Measurements from ENCODE around the gene ABR. TPM values are rescaled to one million over a fixed set of nuclear protein-coding genes. Genes with fewer than 3 reads are reported as not detected.
"Not testable (repeated sequence)": the region's sequence is repeated elsewhere in the genome, so short reads cannot be mapped to it uniquely, and the experiment has no call there.

ABR gene
- total RNA-seq, 1 donor from 2014 or later, result 92.7 TPM

GRCh38 chr17:1203111-1203966 is 23.6 kb upstream of the ABR start:
- TF ChIP-seq EZH2phosphoT487 (IDR thresholded peaks at IDR 0.05), result no peak
- peak; percentile 4 for TF ChIP-seq CTCF (IDR thresholded peaks at IDR 0.05)
- H3K9me3 Mint-ChIP-seq, result no peaks in the 10 kb centered on the region
- peak overlapping the region; percentile 94 for H2AFZ ChIP-seq (replicated peaks)
- H3K36me3 Mint-ChIP-seq, result no peaks in the 10 kb centered on the region
- H3K36me3 ChIP-seq, result no peaks in the 10 kb centered on the region
- peaks cover 14% of the 10 kb centered on the region for H3F3A ChIP-seq (ENCODE audit: low read depth)
- H3K9me3 ChIP-seq (ENCODE audit: low read depth), result no peaks in the 10 kb centered on the region
- DNase-seq (ENCODE audit: low spot score), result peak; percentile 94
- H3K27ac Mint-ChIP-seq, result no peak overlapping the region
- H4K20me1 ChIP-seq (ENCODE audit: low read depth), result no peaks in the 10 kb centered on the region
- H3K27me3 ChIP-seq, result peaks cover 12% of the 10 kb centered on the region
- H3K4me1 Mint-ChIP-seq, result peaks cover 9% of the 10 kb centered on the region
- no peak overlapping the region for H3K9ac ChIP-seq
- H3K4me3 ChIP-seq, result peak overlapping the region; percentile 76
- no peaks in the 10 kb centered on the region for H3K79me2 ChIP-seq (ENCODE audit: low read depth)
- no peak overlapping the region for H3K27ac ChIP-seq
- peak overlapping the region; percentile 88 for H3K4me2 ChIP-seq
- H3K4me3 Mint-ChIP-seq, result peak overlapping the region; percentile 77
- peaks cover 8% of the 10 kb centered on the region for H3K27me3 Mint-ChIP-seq (ENCODE audit: insufficient read depth, low read depth)
- peaks cover 5% of the 10 kb centered on the region for H3K4me1 ChIP-seq

- Histone ChIP-seq H3K27ac (no peak overlapping the region), H3F3A (ENCODE audit: low read depth) (peaks cover 14% of the 10 kb centered on the region), H3K9me3 (ENCODE audit: low read depth) (no peaks in the 10 kb centered on the region), H3K4me1 (peaks cover 11% of the 10 kb centered on the region), H3K27me3 (peaks cover 12% of the 10 kb centered on the region), H3K9ac (no peak overlapping the region), H2AFZ (replicated peaks) (no peak overlapping the region), H3K4me2 (no peak overlapping the region), H4K20me1 (ENCODE audit: low read depth) (no peaks in the 10 kb centered on the region), H3K36me3 (no peaks in the 10 kb centered on the region), H3K79me2 (ENCODE audit: low read depth) (no peaks in the 10 kb centered on the region), H3K4me3 (no peak overlapping the region)
- H3K9me3 Mint-ChIP-seq, result no peaks in the 10 kb centered on the region
- no peaks in the 10 kb centered on the region for H3K36me3 Mint-ChIP-seq
- no peak for TF ChIP-seq EZH2phosphoT487 (IDR thresholded peaks at IDR 0.05)
- no peak for TF ChIP-seq CTCF (IDR thresholded peaks at IDR 0.05)
- no peak for TF ChIP-seq EZH2 (IDR thresholded peaks at IDR 0.05)
- H3K27ac Mint-ChIP-seq, result peak overlapping the region; percentile 15
- H3K27me3 Mint-ChIP-seq (ENCODE audit: insufficient read depth, low read depth), result peaks cover 8% of the 10 kb centered on the region
- no peak for DNase-seq (ENCODE audit: low spot score)
- peak overlapping the region; percentile 64 for H3K4me3 Mint-ChIP-seq
- peaks cover 19% of the 10 kb centered on the region for H3K4me1 Mint-ChIP-seq
Measured at GRCh38 chr17:1202291-1202690, 22.5 kb upstream of the ABR start.

GRCh38 chr17:1201132-1201702 is 21.4 kb upstream of the ABR start:
- Mint-ChIP-seq H3K36me3 (no peaks in the 10 kb centered on the region), H3K9me3 (no peaks in the 10 kb centered on the region), H3K4me3 (no peak overlapping the region), H3K27ac (no peak overlapping the region), H3K4me1 (peaks cover 22% of the 10 kb centered on the region), H3K27me3 (ENCODE audit: insufficient read depth, low read depth) (peaks cover 4% of the 10 kb centered on the region)
- Histone ChIP-seq H3K9me3 (ENCODE audit: low read depth) (no peaks in the 10 kb centered on the region), H3F3A (ENCODE audit: low read depth) (peaks cover 14% of the 10 kb centered on the region), H2AFZ (replicated peaks) (no peak overlapping the region), H3K79me2 (ENCODE audit: low read depth) (no peaks in the 10 kb centered on the region), H3K27ac (no peak overlapping the region), H3K4me1 (peaks cover 11% of the 10 kb centered on the region), H3K27me3 (peaks cover 12% of the 10 kb centered on the region), H3K4me3 (no peak overlapping the region), H3K36me3 (no peaks in the 10 kb centered on the region), H3K9ac (no peak overlapping the region), H4K20me1 (ENCODE audit: low read depth) (no peaks in the 10 kb centered on the region), H3K4me2 (no peak overlapping the region)
- DNase-seq (ENCODE audit: low spot score), result no peak
- TF ChIP-seq EZH2phosphoT487 (IDR thresholded peaks at IDR 0.05) (no peak), CTCF (IDR thresholded peaks at IDR 0.05) (no peak), EZH2 (IDR thresholded peaks at IDR 0.05) (no peak)

GRCh38 chr17:1199271-1199743 is 19.5 kb upstream of the ABR start:
- H3K4me3 ChIP-seq; H3K27ac Mint-ChIP-seq; H3K27me3 Mint-ChIP-seq (ENCODE audit: insufficient read depth, low read depth); H3K4me3 Mint-ChIP-seq; H3K9ac ChIP-seq; H3K36me3 ChIP-seq; H3K4me2 ChIP-seq; H3K27ac ChIP-seq; H2AFZ ChIP-seq (replicated peaks); H3K27me3 ChIP-seq; H3K9me3 ChIP-seq (ENCODE audit: low read depth); H4K20me1 ChIP-seq (ENCODE audit: low read depth); DNase-seq (ENCODE audit: low spot score); H3K36me3 Mint-ChIP-seq; H3K9me3 Mint-ChIP-seq; H3K79me2 ChIP-seq (ENCODE audit: low read depth): not testable (repeated sequence)
- Histone ChIP-seq H3F3A (ENCODE audit: low read depth) (peaks cover 14% of the 10 kb centered on the region), H3K4me1 (peaks cover 11% of the 10 kb centered on the region)
- peaks cover 22% of the 10 kb centered on the region for H3K4me1 Mint-ChIP-seq
